22Rv1 (cell line): Measurements from ENCODE around the gene PRKRA.
"Not testable (repeated sequence)": the region's sequence is repeated elsewhere in the genome, so short reads cannot be mapped to it uniquely, and the experiment has no call there.

Experiments used
- H3K27ac ChIP-seq: fragments of 450-650 bp; 2 replicates; pipeline ENCODE4 v1.5.1; 2017
- ZFX ChIP-seq: fragments of 450-650 bp; IDR thresholded peaks from 2 replicates; pipeline ENCODE4 v1.6.1; 2017; ENCODE audit warnings: antibody characterized with exemption, borderline replicate concordance
- TF ChIP-seq, protein P1 (sequence below): fragments of 450-650 bp; IDR thresholded peaks from 2 replicates; pipeline ENCODE4 v1.5.1; 2017; ENCODE audit warnings: mild to moderate bottlenecking

PRKRA gene

DNA sequence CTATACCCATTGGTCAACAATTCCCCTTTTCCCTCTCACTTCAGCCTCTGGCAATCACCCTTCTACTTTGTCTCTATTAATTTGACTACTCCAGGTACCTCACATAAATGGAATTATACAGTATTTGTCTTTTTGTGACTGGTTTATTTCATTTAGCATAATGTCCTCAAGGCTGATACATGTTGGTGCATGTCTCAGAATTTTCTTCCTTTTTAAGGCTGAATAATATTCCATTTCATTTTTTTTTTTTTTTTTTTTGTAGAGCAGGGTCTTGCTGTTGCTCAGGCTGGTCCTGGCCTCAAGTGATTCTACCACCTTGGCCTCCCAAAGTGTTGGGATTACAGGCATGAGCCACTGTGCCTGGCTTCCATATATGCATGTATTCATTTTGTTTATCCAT lies 25.5 kb upstream of the PRKRA start:
- no peak overlapping the region for H3K27ac ChIP-seq

DNA sequence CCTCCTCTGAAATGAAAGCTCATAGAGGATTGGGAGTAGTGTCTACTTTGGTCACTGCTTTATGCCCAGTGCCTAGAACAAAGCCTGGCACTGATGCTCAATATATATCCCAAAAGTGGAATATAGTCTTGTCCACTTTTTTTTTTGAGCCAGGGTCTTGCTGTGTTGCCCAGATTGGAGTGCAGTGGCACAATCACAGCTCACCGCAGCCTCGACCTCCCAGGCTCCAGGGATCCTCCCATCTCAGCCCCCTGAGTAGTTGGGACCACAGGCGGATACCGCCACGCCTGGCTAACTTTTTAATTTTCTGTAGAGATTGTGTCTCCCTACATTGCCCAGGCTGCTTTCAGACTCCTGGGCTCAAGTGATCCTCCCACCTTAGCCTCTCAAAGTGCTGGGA lies 23.6 kb upstream of the PRKRA start:
- no peak overlapping the region for H3K27ac ChIP-seq
- TF ChIP-seq, protein P1, sequence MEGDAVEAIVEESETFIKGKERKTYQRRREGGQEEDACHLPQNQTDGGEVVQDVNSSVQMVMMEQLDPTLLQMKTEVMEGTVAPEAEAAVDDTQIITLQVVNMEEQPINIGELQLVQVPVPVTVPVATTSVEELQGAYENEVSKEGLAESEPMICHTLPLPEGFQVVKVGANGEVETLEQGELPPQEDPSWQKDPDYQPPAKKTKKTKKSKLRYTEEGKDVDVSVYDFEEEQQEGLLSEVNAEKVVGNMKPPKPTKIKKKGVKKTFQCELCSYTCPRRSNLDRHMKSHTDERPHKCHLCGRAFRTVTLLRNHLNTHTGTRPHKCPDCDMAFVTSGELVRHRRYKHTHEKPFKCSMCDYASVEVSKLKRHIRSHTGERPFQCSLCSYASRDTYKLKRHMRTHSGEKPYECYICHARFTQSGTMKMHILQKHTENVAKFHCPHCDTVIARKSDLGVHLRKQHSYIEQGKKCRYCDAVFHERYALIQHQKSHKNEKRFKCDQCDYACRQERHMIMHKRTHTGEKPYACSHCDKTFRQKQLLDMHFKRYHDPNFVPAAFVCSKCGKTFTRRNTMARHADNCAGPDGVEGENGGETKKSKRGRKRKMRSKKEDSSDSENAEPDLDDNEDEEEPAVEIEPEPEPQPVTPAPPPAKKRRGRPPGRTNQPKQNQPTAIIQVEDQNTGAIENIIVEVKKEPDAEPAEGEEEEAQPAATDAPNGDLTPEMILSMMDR: no peak
- no peak for TF ChIP-seq ZFX

More for the DNA sequence above, 25.5 kb upstream of the PRKRA start:
- TF ChIP-seq, protein P1: no peak
- TF ChIP-seq ZFX: no peak

GRCh38 chr2:178473931-178474330 lies 23.0 kb upstream of the PRKRA start:
- H3K27ac ChIP-seq: no peak overlapping the region
- TF ChIP-seq, protein P1: no peak
- TF ChIP-seq ZFX: no peak

DNA sequence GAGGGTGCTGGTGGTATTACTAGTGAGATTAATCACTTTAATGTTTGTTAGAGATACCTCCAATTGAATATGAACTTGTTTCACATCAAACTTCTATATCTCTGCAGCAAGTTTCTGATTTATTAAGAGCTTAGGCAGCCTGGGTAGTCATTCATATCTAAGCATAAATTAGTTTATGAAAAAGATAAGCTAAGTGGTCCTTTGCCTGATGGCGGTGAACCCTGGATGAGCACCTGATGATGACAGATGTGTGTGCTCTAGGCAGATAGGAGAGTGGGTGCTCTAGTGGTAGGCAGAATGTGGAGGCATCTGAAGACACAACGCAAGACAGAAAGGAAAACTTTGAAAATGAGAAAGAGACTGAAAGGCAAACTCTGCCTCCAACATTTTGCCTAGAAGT lies 22.4 kb upstream of the PRKRA start:
- no peak for TF ChIP-seq ZFX
- TF ChIP-seq, protein P1: no peak

DNA sequence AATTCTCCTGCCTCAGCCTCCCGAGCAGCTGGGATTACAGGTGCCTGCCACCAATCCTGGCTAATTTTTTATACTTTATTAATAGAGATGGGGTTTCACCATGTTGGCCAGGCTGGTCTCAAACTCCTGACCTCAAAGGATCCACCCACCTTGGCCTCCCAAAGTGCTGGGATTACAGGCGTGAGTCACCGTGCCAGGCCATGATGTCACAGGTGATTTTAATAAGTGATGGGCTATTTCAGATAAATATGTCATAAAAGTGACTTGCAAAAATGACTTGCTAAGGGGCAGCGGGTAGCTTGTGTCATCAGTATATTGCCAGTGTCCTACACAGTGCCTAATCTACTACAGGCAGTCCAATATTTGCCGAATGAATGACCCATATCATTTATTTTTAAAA lies 20.3 kb upstream of the PRKRA start:
- not testable (repeated sequence) for H3K27ac ChIP-seq

More for the DNA sequence above, 22.4 kb upstream of the PRKRA start:
- no peak overlapping the region for H3K27ac ChIP-seq

DNA sequence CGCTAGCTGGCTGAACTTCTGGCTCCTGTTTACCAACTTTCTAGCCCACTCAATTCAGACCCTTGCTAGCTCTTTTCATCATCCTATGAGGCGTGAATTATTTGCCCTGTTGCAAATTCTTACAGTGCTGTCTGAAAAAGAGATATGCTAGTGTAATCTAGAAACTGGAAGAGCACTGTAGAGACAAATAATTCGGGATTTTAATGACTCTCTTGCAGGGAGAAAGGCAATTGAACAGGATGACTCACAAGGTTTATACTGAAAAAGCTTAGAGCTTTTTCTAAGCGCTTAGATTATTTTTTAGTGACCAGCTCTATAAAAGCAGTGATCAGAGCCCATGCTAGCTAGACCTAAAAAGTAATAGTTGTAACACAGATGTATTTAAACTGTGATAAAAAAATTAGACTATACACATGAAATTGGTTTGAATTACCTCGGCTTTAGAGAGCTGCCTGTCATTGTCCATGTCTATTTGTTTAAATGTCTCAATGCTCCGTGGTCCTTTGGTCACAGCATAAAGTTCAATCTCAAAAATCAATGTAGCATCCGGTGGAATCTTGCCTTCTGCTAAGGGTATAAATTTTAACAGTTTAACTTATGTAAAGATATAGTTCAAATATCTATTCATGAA lies 18.4 kb upstream of the PRKRA start:
- no peak for TF ChIP-seq ZFX
- TF ChIP-seq, protein P1: no peak
- no peak overlapping the region for H3K27ac ChIP-seq

- no peak for TF ChIP-seq ZFX
- TF ChIP-seq, protein P1: no peak
- H3K27ac ChIP-seq: no peak overlapping the region
Measured at GRCh38 chr2:178457390-178457886, 6.5 kb upstream of the PRKRA start.

GRCh38 chr2:178455947-178456346 lies 5.0 kb upstream of the PRKRA start:
- H3K27ac ChIP-seq: no peak overlapping the region
- TF ChIP-seq, protein P1: no peak
